K562 (cell line): ENCODE data around the gene CUEDC2. TPM values are rescaled to one million over a fixed set of nuclear protein-coding genes. Genes with fewer than 3 reads are reported as not detected.

ENCODE experiments used
- CCAR2 ChIP-seq: fragments of 200-400 bp; formaldehyde crosslinking; IDR thresholded peaks from 2 replicates; pipeline ENCODE4 v1.6.1; 2017; ENCODE audit warnings: mild to moderate bottlenecking, low read depth, low read length
- CTCFL ChIP-seq: IDR thresholded peaks from 2 replicates; pipeline ENCODE4 v1.6.1; 2011; ENCODE audit warnings: borderline replicate concordance, low read depth, mild to moderate bottlenecking, moderate library complexity, low read length; ENCODE audit not compliant: insufficient read depth, poor library complexity, severe bottlenecking
- ELF1 ChIP-seq: fragments of 200-800 bp; sonication (Bioruptor generic); IDR thresholded peaks from 2 replicates; pipeline ENCODE4 v1.6.1; 2016; ENCODE audit warnings: missing genetic modification characterization, missing compliant biosample characterization
- EP400 ChIP-seq: fragments of 450-650 bp; IDR thresholded peaks from 2 replicates; pipeline ENCODE4 v1.6.1; 2017; ENCODE audit warnings: antibody characterized with exemption, mild to moderate bottlenecking, moderate library complexity
- GABPB2 ChIP-seq: fragments of 250-450 bp; sonication (Bioruptor Pico); conservative IDR thresholded peaks from 2 replicates; pipeline ENCODE4 v1.5.1; 2021; ENCODE audit warnings: mild to moderate bottlenecking
- MTA1 ChIP-seq: fragments of 450-650 bp; IDR thresholded peaks from 2 replicates; pipeline ENCODE4 v1.6.1; 2017; ENCODE audit warnings: borderline replicate concordance
- NFXL1 ChIP-seq: fragments of 450-650 bp; formaldehyde crosslinking; IDR thresholded peaks from 2 replicates; pipeline ENCODE4 v1.4.0; 2021; ENCODE audit warnings: mild to moderate bottlenecking
- NR3C1 ChIP-seq: sonication (generic); formaldehyde crosslinking; IDR thresholded peaks from 2 replicates; pipeline ENCODE4 v1.8.1; 2022; ENCODE audit warnings: missing genetic modification reagents
- NRF1 ChIP-seq, 2 experiments: fragments of 450-650 bp; IDR thresholded peaks in 1 of 2; conservative IDR thresholded peaks in 1 of 2; 2 replicates each; pipeline ENCODE4 v1.6.1; 2014; ENCODE audit warnings: mild to moderate bottlenecking in 2 of 2
- PTTG1 ChIP-seq: fragments of 450-650 bp; IDR thresholded peaks from 2 replicates; pipeline ENCODE4 v1.6.1; 2016; ENCODE audit warnings: low read depth, mild to moderate bottlenecking, missing genetic modification characterization, missing compliant biosample characterization
- RAD51 ChIP-seq: fragments of 450-650 bp; IDR thresholded peaks from 2 replicates; pipeline ENCODE4 v1.7.1; 2016; ENCODE audit warnings: low read depth, mild to moderate bottlenecking, borderline replicate concordance
- THAP12 ChIP-seq: fragments of 250-450 bp; sonication (Bioruptor Pico); IDR thresholded peaks from 2 replicates; pipeline ENCODE4 v1.9.0; 2021; ENCODE audit warnings: mild to moderate bottlenecking, inconsistent platforms
- ZC3H11A ChIP-seq: IDR thresholded peaks from 2 replicates; pipeline ENCODE4 v1.6.1; 2012; ENCODE audit warnings: low read depth, low read length, improper control_type of control experiment
- ZFX ChIP-seq: sonication (generic); formaldehyde crosslinking; IDR thresholded peaks from 2 replicates; pipeline ENCODE4 v1.8.0; 2022; ENCODE audit warnings: mild to moderate bottlenecking, missing genetic modification reagents, moderate library complexity
- ZNF134 ChIP-seq: fragments of 250-450 bp; sonication (Bioruptor Pico); conservative IDR thresholded peaks from 2 replicates; pipeline ENCODE4 v1.4.0; 2020
- ZNF253 ChIP-seq: fragments of 250-450 bp; sonication (Bioruptor Pico); conservative IDR thresholded peaks from 2 replicates; pipeline ENCODE4 v1.6.1; 2021; ENCODE audit warnings: mild to moderate bottlenecking
- polyA plus RNA-seq, 8 experiments: library from polyadenylated mRNA; depleted of rRNA in 4 of 8; stranded (reverse) in 5 of 8; unstranded in 3 of 8; fragments of >200 nt; fragmentation: Nextera tagmentation in 2 of 8; fragmentation: Illumina TruSeq in 1 of 8; extraction: Ambion mirVana in 2 of 8; extraction: Trizol in 1 of 8; gene quantifications; 2 replicates each; pipeline versions ENCODE4 v1.2.1 to v1.2.3, GENCODE V29; 2011 to 2014; ENCODE audit warnings: inconsistent platforms in 1 of 8, missing spikeins in 1 of 8
- total RNA-seq, 7 experiments: library from RNA; depleted of rRNA in 6 of 7; stranded (reverse); fragments of >200 nt in 6 of 7; fragmentation: Illumina TruSeq in 2 of 7; extraction: Trizol in 2 of 7; gene quantifications; 2 replicates each; pipeline versions ENCODE4 v1.2.1 to v1.2.3, GENCODE V29; 2011 to 2021; ENCODE audit warnings: low replicate concordance in 1 of 7

CUEDC2 gene
- total and polyA plus RNA-seq, 9 of the 15 experiments (the other 6 are each of a cell fraction or from before 2014, with no cell fraction given), result 8.5 to 48.9 (median 27.4) TPM

- TF ChIP-seq NFXL1 (CRISPR knock-in tag) (no peak), ZC3H11A (no peak), GABPB2 (CRISPR knock-in tag) (no peak), NRF1 (conservative IDR thresholded peaks at IDR 0.05 in 1 of 2, IDR thresholded peaks at IDR 0.05 in 1 of 2) (no peak), ZNF134 (CRISPR knock-in tag) (no peak), ZFX (CRISPR knock-in tag) (peak; percentile 1; the same call in 1 of the 2 replicates), EP400 (0 out of 2 replicates have a peak, but pooled peaks have one; percentile 16), ZNF253 (CRISPR knock-in tag) (no peak), THAP12 (CRISPR knock-in tag) (no peak), MTA1 (peak; percentile 25; the same call in 1 of the 2 replicates), RAD51 (no peak), CTCFL (no peak), PTTG1 (no peak), CCAR2 (no peak), NR3C1 (CRISPR knock-in tag) (no peak), ELF1 (0 out of 2 replicates have a peak, but pooled peaks have one; percentile 36)
- TF ChIP-seq, all 486 proteins: peak for 13
Observed at GRCh38 chr10:102467971-102468438, 35.6 kb upstream of the CUEDC2 start (continued).
